Neural progenitor cell (in vitro differentiated cells): ENCODE results near the gene ARHGAP8. TPM values are rescaled to one million over a fixed set of nuclear protein-coding genes. Genes with fewer than 3 reads are reported as not detected.

ENCODE experiments used
- DNase-seq: peaks from one replicate; pipeline ENCODE4 v3.0.0-alpha.2; 2016; ENCODE audit warnings: low spot score
- H2AFZ ChIP-seq: fragments of 200-600 bp; sonication (generic); replicated peaks from 2 replicates; pipeline ENCODE4 v1.6.1; 2016; ENCODE audit warnings: antibody characterized with exemption
- H3F3A ChIP-seq: fragments of 200-600 bp; sonication (generic); 2 replicates; pipeline ENCODE4 v1.6.1; 2016; ENCODE audit warnings: antibody characterized with exemption, low read depth
- H3K27ac ChIP-seq: fragments of 200-600 bp; sonication (generic); 2 replicates; pipeline ENCODE4 v1.5.1; 2016; ENCODE audit warnings: mild to moderate bottlenecking
- H3K27me3 ChIP-seq: fragments of 200-600 bp; sonication (generic); 2 replicates; pipeline ENCODE4 v1.6.1; 2016; ENCODE audit warnings: mild to moderate bottlenecking, moderate library complexity
- H3K36me3 ChIP-seq: fragments of 200-600 bp; sonication (generic); 2 replicates; pipeline ENCODE4 v1.5.1; 2016
- H3K4me1 ChIP-seq: fragments of 200-600 bp; sonication (generic); 2 replicates; pipeline ENCODE4 v1.6.1; 2016; ENCODE audit warnings: mixed run types
- H3K4me2 ChIP-seq: fragments of 200-600 bp; sonication (generic); 2 replicates; pipeline ENCODE4 v1.6.1; 2016
- H3K4me3 ChIP-seq: fragments of 200-600 bp; sonication (generic); 2 replicates; pipeline ENCODE4 v1.5.1; 2016
- H3K79me2 ChIP-seq: fragments of 200-600 bp; sonication (generic); 2 replicates; pipeline ENCODE4 v1.6.1; 2016; ENCODE audit warnings: low read depth
- H3K9ac ChIP-seq: fragments of 200-600 bp; sonication (generic); 2 replicates; pipeline ENCODE4 v1.6.1; 2016
- H3K9me3 ChIP-seq: fragments of 200-600 bp; sonication (generic); 2 replicates; pipeline ENCODE4 v1.5.1; 2016; ENCODE audit warnings: low read depth
- H4K20me1 ChIP-seq: fragments of 200-600 bp; sonication (generic); 2 replicates; pipeline ENCODE4 v1.6.1; 2016; ENCODE audit warnings: low read depth
- H3K27ac Mint-ChIP-seq: 3 replicates; pipeline ENCODE4 v1.8.0; 2021; ENCODE audit warnings: mixed read lengths
- H3K27me3 Mint-ChIP-seq: 2 replicates; pipeline ENCODE4 v1.8.0; 2022; ENCODE audit warnings: low read depth, mild to moderate bottlenecking, inconsistent platforms, moderate library complexity, mixed read lengths; ENCODE audit not compliant: insufficient read depth
- H3K36me3 Mint-ChIP-seq: 3 replicates; pipeline ENCODE4 v1.8.0; 2021; ENCODE audit warnings: mixed read lengths
- H3K4me1 Mint-ChIP-seq: 3 replicates; pipeline ENCODE4 v1.8.0; 2021; ENCODE audit warnings: mixed read lengths
- H3K4me3 Mint-ChIP-seq: 3 replicates; pipeline ENCODE4 v1.8.0; 2021; ENCODE audit warnings: mild to moderate bottlenecking, moderate library complexity, mixed read lengths
- H3K9me3 Mint-ChIP-seq: 3 replicates; pipeline ENCODE4 v1.8.0; 2020; ENCODE audit warnings: mixed read lengths
- EZH2 ChIP-seq: fragments of 200-600 bp; sonication (generic); IDR thresholded peaks from 2 replicates; pipeline ENCODE4 v1.6.1; 2017; ENCODE audit warnings: antibody characterized with exemption, mild to moderate bottlenecking, moderate library complexity
- EZH2phosphoT487 ChIP-seq: fragments of 200-600 bp; sonication (generic); IDR thresholded peaks from 2 replicates; pipeline ENCODE4 v1.6.1; 2017; ENCODE audit warnings: antibody characterized with exemption
- total RNA-seq: library from RNA; depleted of rRNA; stranded (reverse); fragments of >200 nt; gene quantifications from 2 replicates; pipeline ENCODE4 v1.2.3, GENCODE V29; 2015; ENCODE audit warnings: low replicate concordance
- TF ChIP-seq, protein P1 (sequence below): fragments of 200-600 bp; sonication (generic); IDR thresholded peaks from 2 replicates; pipeline ENCODE4 v1.5.1; 2017; ENCODE audit warnings: antibody characterized with exemption, mild to moderate bottlenecking

Gene ARHGAP8
- total RNA-seq, 1 donor from 2014 or later: 3.0 TPM

- no peak for TF ChIP-seq EZH2
- no peak for TF ChIP-seq EZH2phosphoT487
- TF ChIP-seq, protein P1, sequence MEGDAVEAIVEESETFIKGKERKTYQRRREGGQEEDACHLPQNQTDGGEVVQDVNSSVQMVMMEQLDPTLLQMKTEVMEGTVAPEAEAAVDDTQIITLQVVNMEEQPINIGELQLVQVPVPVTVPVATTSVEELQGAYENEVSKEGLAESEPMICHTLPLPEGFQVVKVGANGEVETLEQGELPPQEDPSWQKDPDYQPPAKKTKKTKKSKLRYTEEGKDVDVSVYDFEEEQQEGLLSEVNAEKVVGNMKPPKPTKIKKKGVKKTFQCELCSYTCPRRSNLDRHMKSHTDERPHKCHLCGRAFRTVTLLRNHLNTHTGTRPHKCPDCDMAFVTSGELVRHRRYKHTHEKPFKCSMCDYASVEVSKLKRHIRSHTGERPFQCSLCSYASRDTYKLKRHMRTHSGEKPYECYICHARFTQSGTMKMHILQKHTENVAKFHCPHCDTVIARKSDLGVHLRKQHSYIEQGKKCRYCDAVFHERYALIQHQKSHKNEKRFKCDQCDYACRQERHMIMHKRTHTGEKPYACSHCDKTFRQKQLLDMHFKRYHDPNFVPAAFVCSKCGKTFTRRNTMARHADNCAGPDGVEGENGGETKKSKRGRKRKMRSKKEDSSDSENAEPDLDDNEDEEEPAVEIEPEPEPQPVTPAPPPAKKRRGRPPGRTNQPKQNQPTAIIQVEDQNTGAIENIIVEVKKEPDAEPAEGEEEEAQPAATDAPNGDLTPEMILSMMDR: no peak
- no peak overlapping the region for H2AFZ ChIP-seq
- no peak overlapping the region for H3K4me3 ChIP-seq
- Mint-ChIP-seq H3K36me3 (no peaks in the 10 kb centered on the region), H3K27me3 (no peaks in the 10 kb centered on the region), H3K9me3 (no peaks in the 10 kb centered on the region), H3K4me1 (peaks cover 28% of the 10 kb centered on the region), H3K27ac (no peak overlapping the region), H3K4me3 (no peak overlapping the region)
- peaks cover 18% of the 10 kb centered on the region for H3F3A ChIP-seq
- H3K36me3 ChIP-seq: no peaks in the 10 kb centered on the region
- no peaks in the 10 kb centered on the region for H3K27me3 ChIP-seq
- no peak overlapping the region for H3K9ac ChIP-seq
- DNase-seq: no peak
- H3K9me3 ChIP-seq: no peaks in the 10 kb centered on the region
- no peak overlapping the region for H3K4me2 ChIP-seq
- H4K20me1 ChIP-seq: no peaks in the 10 kb centered on the region
- H3K4me1 ChIP-seq: peaks cover 30% of the 10 kb centered on the region
- no peak overlapping the region for H3K27ac ChIP-seq
- H3K79me2 ChIP-seq: no peaks in the 10 kb centered on the region
These were observed 34.0 kb upstream of the ARHGAP8 start for GRCh38 chr22:44718418-44718817.

- Histone ChIP-seq H3K27me3 (no peaks in the 10 kb centered on the region), H3K27ac (peak overlapping the region; percentile 78), H3K4me2 (no peak overlapping the region), H3K9ac (no peak overlapping the region), H3K36me3 (no peaks in the 10 kb centered on the region), H3K79me2 (no peaks in the 10 kb centered on the region), H3K4me3 (no peak overlapping the region), H3K4me1 (peaks cover 30% of the 10 kb centered on the region), H3K9me3 (no peaks in the 10 kb centered on the region), H4K20me1 (no peaks in the 10 kb centered on the region), H3F3A (peaks cover 18% of the 10 kb centered on the region), H2AFZ (no peak overlapping the region)
- no peaks in the 10 kb centered on the region for H3K9me3 Mint-ChIP-seq
- H3K4me1 Mint-ChIP-seq: peaks cover 31% of the 10 kb centered on the region
- no peak for DNase-seq
- no peaks in the 10 kb centered on the region for H3K27me3 Mint-ChIP-seq
- no peak overlapping the region for H3K4me3 Mint-ChIP-seq
- peak overlapping the region; percentile 66 for H3K27ac Mint-ChIP-seq
- no peaks in the 10 kb centered on the region for H3K36me3 Mint-ChIP-seq
- TF ChIP-seq EZH2phosphoT487: no peak
- no peak for TF ChIP-seq EZH2
- TF ChIP-seq, protein P1: no peak
These were observed 32.6 kb upstream of the ARHGAP8 start for GRCh38 chr22:44719586-44720368.

DNA sequence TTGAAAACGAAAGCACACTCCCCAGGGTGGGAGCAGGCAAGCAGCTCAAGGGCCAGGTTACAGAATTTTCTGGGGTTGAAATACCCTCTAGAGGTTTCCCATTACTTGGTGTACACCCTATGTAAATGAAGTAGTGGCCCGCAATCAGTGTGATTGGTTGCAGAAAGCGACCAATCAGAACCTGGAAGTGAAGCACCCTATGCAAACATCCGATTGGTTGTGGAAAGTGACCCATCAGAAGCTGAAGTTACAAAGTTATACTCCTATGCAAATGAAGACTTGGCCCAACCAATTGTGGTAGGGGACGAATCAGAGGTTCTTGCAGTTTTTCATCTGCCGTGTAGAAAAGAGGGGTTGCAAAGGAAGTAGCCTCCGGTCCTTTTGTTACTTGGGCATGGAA lies 31.2 kb upstream of the ARHGAP8 start:
- H3K4me3 ChIP-seq: no peak overlapping the region
- no peak overlapping the region for H2AFZ ChIP-seq
- peaks cover 30% of the 10 kb centered on the region for H3K4me1 ChIP-seq
- Mint-ChIP-seq H3K27me3 (no peaks in the 10 kb centered on the region), H3K27ac (peak overlapping the region; percentile 79), H3K36me3 (no peaks in the 10 kb centered on the region), H3K4me1 (peaks cover 31% of the 10 kb centered on the region), H3K4me3 (no peak overlapping the region), H3K9me3 (no peaks in the 10 kb centered on the region)
- TF ChIP-seq EZH2: no peak
- TF ChIP-seq, protein P1: no peak
- no peak for TF ChIP-seq EZH2phosphoT487
- peak overlapping the region; percentile 42 for H3K4me2 ChIP-seq
- H3K27ac ChIP-seq: peak overlapping the region; percentile 78
- peak; percentile 75 for DNase-seq
- no peaks in the 10 kb centered on the region for H3K9me3 ChIP-seq
- no peaks in the 10 kb centered on the region for H3K79me2 ChIP-seq
- H3K9ac ChIP-seq: no peak overlapping the region
- H3F3A ChIP-seq: peaks cover 18% of the 10 kb centered on the region
- no peaks in the 10 kb centered on the region for H4K20me1 ChIP-seq
- no peaks in the 10 kb centered on the region for H3K27me3 ChIP-seq
- no peaks in the 10 kb centered on the region for H3K36me3 ChIP-seq
